B cell (primary cell): Measurements from ENCODE around the gene LRRC26. TPM values are rescaled to one million over a fixed set of nuclear protein-coding genes. Genes with fewer than 3 reads are reported as not detected.

Source experiments
- ATAC-seq: fragments of 200-7000 bp; cut with Tn5 transposase; one replicate; pipeline ENCODE4 v1.10.0; 2021; ENCODE audit warnings: low read depth, mild to moderate bottlenecking, moderate number of reproducible peaks, moderate library complexity
- CTCF ChIA-PET: fragments of 350-600 bp; sonication (Branson Sonifier 250); formaldehyde crosslinking; loops from one replicate; lab custom pipeline; 2021; ENCODE audit warnings: antibody characterized with exemption, inconsistent platforms; lab: Charles Lee
- POLR2A ChIA-PET: fragments of 350-600 bp; sonication (Branson Sonifier 250); formaldehyde crosslinking; loops from one replicate; lab custom pipeline; 2021; ENCODE audit warnings: antibody characterized with exemption; lab: Charles Lee
- DNase-seq: peaks from one replicate; pipeline ENCODE4 v3.0.0; 2013
- H2AFZ ChIP-seq: 2 replicates; pipeline ENCODE4 v1.6.1; 2012; ENCODE audit warnings: mild to moderate bottlenecking, low read depth, low read length; ENCODE audit not compliant: insufficient read depth, poor library complexity, severe bottlenecking
- H3K27ac ChIP-seq, 2 donors: 1 replicate in 1 of 2; 2 replicates in 1 of 2; pipeline ENCODE4 v1.5.1; 2012 to 2013; ENCODE audit warnings: low read length in 2 of 2, mild to moderate bottlenecking in 2 of 2, moderate library complexity in 1 of 2
- H3K27me3 ChIP-seq, 4 experiments: fragments of 200-600 bp in 1 of 4; sonication (generic) in 1 of 4; replicated peaks in 1 of 4; 1 replicate in 2 of 4; 2 replicates in 2 of 4; pipeline versions ENCODE4 v1.6.1 to v1.7.0; 2013 to 2016; ENCODE audit warnings: low read length in 3 of 4, mild to moderate bottlenecking in 2 of 4, mixed read lengths in 1 of 4, moderate library complexity in 1 of 4; ENCODE audit not compliant: insufficient read depth in 4 of 4, control insufficient read depth in 3 of 4; ENCODE audit errors: control extremely low read depth in 1 of 4
- H3K36me3 ChIP-seq, 2 experiments: replicated peaks in 1 of 2; 1 replicate in 1 of 2; 2 replicates in 1 of 2; pipeline versions ENCODE4 v1.6.1 to v1.7.1; 2013; ENCODE audit warnings: low read length in 1 of 2; ENCODE audit not compliant: insufficient read depth in 2 of 2, control insufficient read depth in 1 of 2; ENCODE audit errors: control extremely low read depth in 1 of 2, extremely low read depth in 1 of 2
- H3K4me1 ChIP-seq, 2 donors: fragments of 200-600 bp in 1 of 2; sonication (generic) in 1 of 2; 1 replicate in 1 of 2; 2 replicates in 1 of 2; pipeline versions ENCODE4 v1.5.1 to v1.6.1; 2013 to 2017; ENCODE audit warnings: low read length in 2 of 2; ENCODE audit not compliant: control insufficient read depth in 2 of 2, insufficient read depth in 2 of 2
- H3K4me2 ChIP-seq: replicated peaks from 2 replicates; pipeline ENCODE3; 2012; ENCODE audit warnings: mild to moderate bottlenecking, low read depth, low read length; ENCODE audit not compliant: poor library complexity, severe bottlenecking
- H3K4me3 ChIP-seq, 5 experiments: fragments of 200-600 bp in 1 of 5; sonication (generic) in 1 of 5; 1 replicate in 3 of 5; 2 replicates in 2 of 5; pipeline versions ENCODE4 v1.5.1 to v1.7.0; 2011 to 2016; ENCODE audit warnings: low read length in 4 of 5, mild to moderate bottlenecking in 4 of 5, low read depth in 2 of 5, control low read depth in 1 of 5, moderate library complexity in 1 of 5; ENCODE audit not compliant: insufficient read depth in 1 of 5; ENCODE audit errors: control extremely low read depth in 1 of 5, extremely low read depth in 1 of 5
- H3K79me2 ChIP-seq: fragments of 200-600 bp; sonication (generic); one replicate; pipeline ENCODE4 v1.6.0; 2016; ENCODE audit warnings: low read length; ENCODE audit not compliant: control insufficient read depth, insufficient read depth
- H3K9ac ChIP-seq: fragments of 200-600 bp; sonication (generic); 2 replicates; pipeline ENCODE4 v1.6.1; 2017; ENCODE audit warnings: mild to moderate bottlenecking, low read length, moderate library complexity
- H3K9me3 ChIP-seq, 3 donors: one replicate each; pipeline versions ENCODE4 v1.6.1 to v1.7.1; 2013; ENCODE audit warnings: low read length in 2 of 3; ENCODE audit not compliant: control insufficient read depth in 2 of 3, insufficient read depth in 1 of 3; ENCODE audit errors: control extremely low read depth in 1 of 3
- H4K20me1 ChIP-seq: 2 replicates; pipeline ENCODE4 v1.6.0; 2012; ENCODE audit warnings: mild to moderate bottlenecking, low read length; ENCODE audit not compliant: insufficient read depth, control insufficient read depth, poor library complexity, severe bottlenecking
- H3K27ac Mint-ChIP-seq: one replicate; pipeline ENCODE4 v1.8.0; 2021; ENCODE audit warnings: mixed read lengths
- H3K27me3 Mint-ChIP-seq: one replicate; pipeline ENCODE4 v1.8.0; 2021; ENCODE audit warnings: mixed read lengths
- H3K4me1 Mint-ChIP-seq: one replicate; pipeline ENCODE4 v1.8.0; 2021; ENCODE audit warnings: mixed read lengths
- H3K4me3 Mint-ChIP-seq: one replicate; pipeline ENCODE4 v1.8.0; 2021; ENCODE audit warnings: mixed read lengths
- H3K9me3 Mint-ChIP-seq: one replicate; pipeline ENCODE4 v1.8.0; 2022; ENCODE audit warnings: mixed read lengths; ENCODE audit not compliant: insufficient read depth
- EZH2 ChIP-seq: IDR thresholded peaks from 2 replicates; pipeline ENCODE4 v1.6.1; 2012; ENCODE audit warnings: borderline replicate concordance, low read depth, mild to moderate bottlenecking, moderate library complexity, low read length; ENCODE audit not compliant: insufficient read depth, poor library complexity, severe bottlenecking
- WGBS: methylation state at CpG from one replicate; pipeline ENCODE4 v1.1.5; 2013; ENCODE audit warnings: missing lambda C conversion rate; ENCODE audit not compliant: insufficient coverage; 5-methylcytosine and 5-hydroxymethylcytosine counted together
- intact Hi-C: fragments of 100-400 bp; cut with micrococcal nuclease; formaldehyde crosslinking; loops from one replicate; pipeline ENCODE4 v1.10.0; 2022
- polyA plus RNA-seq: library from polyadenylated mRNA; depleted of rRNA; stranded (reverse); fragments of >200 nt; gene quantifications from 2 replicates; pipeline ENCODE4 v1.2.3, GENCODE V29; 2012
- total RNA-seq, 2 donors: library from RNA; stranded (reverse); fragments of 120-200 nt in 1 of 2; gene quantifications; 1 replicate in 1 of 2; 2 replicates in 1 of 2; pipeline versions ENCODE4 v1.2.3 to v1.2.4, GENCODE V29; 2013 to 2022
- TF ChIP-seq, protein P1 (sequence below): fragments of 200-600 bp; IDR thresholded peaks from one replicate; pipeline ENCODE4 v1.8.0; 2022; ENCODE audit warnings: antibody characterized with exemption, mild to moderate bottlenecking

Gene LRRC26
- total and polyA plus RNA-seq, 2 donors (not counting 1 experiment from before 2014, with no cell fraction given): not detected

DNA sequence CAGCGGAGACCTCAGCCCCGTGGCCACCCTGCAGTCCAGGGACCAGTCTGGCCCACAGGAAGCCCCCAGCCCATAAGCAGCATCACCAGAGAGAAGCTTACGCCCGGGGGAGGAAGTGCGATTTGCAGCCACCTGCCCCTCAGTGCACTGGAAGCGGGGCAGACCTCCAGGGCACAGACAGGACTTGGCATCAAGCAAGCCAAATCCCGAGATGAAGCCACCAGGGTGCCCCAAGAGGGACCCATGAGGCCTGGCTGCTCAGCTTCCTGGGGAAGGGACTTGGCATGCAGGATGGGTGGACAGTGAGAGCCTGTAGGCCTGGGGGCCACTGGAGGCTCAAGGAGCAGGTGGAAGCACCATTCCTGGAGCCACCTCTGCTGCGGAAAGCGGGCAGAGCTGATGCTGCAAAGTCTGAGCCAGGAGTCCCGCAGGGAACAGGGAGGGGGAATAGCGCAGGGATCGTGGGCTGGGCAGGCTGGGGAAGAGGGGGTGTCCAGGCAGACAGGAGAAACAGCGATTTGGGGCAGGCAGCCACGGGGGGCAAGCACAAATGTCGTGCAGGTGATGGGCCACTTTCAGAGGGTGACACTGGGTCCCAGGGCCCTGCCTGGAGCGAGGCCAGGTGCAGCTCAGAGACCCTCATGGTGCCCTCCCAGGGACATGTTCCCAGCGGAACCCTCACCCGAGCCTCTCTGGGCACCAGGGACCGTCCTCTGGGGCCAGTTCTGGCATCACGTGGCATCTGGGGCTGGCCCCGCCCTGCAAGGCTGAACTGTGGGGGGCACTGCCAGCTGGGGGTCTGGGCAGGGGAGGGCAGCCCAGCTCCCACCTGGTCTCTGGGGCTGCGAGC is 3.2 kb downstream of the LRRC26 start:
- Mint-ChIP-seq H3K9me3 (no peaks in the 10 kb centered on the region), H3K4me1 (peaks cover 12% of the 10 kb centered on the region), H3K27me3 (peaks cover 30% of the 10 kb centered on the region), H3K27ac (no peak overlapping the region), H3K4me3 (peak overlapping the region; percentile 41)
- POLR2A ChIA-PET: no interaction called here
- Histone ChIP-seq H3K27ac (no peak overlapping the region), H3K4me1 (peaks cover 12 to 41% of the 10 kb centered on the region in 2 donors), H2AFZ (no peak overlapping the region), H4K20me1 (no peaks in the 10 kb centered on the region), H3K9me3 (peaks cover 0 to 25% (median 0%) of the 10 kb centered on the region in 3 donors), H3K36me3 (no peaks in the 10 kb centered on the region), H3K4me3 (no peak overlapping the region), H3K9ac (no peak overlapping the region), H3K79me2 (no peaks in the 10 kb centered on the region), H3K27me3 (peaks cover 0 to 81% (median 39%) of the 10 kb centered on the region in 4 experiments), H3K4me2 (no peak overlapping the region)
- 69% methylated on average over 22 of the region's 22 CpGs for WGBS
- no peak for DNase-seq
- TF ChIP-seq, protein P1, sequence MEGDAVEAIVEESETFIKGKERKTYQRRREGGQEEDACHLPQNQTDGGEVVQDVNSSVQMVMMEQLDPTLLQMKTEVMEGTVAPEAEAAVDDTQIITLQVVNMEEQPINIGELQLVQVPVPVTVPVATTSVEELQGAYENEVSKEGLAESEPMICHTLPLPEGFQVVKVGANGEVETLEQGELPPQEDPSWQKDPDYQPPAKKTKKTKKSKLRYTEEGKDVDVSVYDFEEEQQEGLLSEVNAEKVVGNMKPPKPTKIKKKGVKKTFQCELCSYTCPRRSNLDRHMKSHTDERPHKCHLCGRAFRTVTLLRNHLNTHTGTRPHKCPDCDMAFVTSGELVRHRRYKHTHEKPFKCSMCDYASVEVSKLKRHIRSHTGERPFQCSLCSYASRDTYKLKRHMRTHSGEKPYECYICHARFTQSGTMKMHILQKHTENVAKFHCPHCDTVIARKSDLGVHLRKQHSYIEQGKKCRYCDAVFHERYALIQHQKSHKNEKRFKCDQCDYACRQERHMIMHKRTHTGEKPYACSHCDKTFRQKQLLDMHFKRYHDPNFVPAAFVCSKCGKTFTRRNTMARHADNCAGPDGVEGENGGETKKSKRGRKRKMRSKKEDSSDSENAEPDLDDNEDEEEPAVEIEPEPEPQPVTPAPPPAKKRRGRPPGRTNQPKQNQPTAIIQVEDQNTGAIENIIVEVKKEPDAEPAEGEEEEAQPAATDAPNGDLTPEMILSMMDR: no peak
- intact Hi-C loops: no loop called here
- CTCF ChIA-PET: no interaction called here
- ATAC-seq: no peak

GRCh38 chr9:137165250-137165836 is 4.5 kb downstream of the LRRC26 start:
- Histone ChIP-seq H4K20me1 (no peaks in the 10 kb centered on the region), H3K27ac (no peak overlapping the region), H3K4me3 (no peak overlapping the region), H2AFZ (no peak overlapping the region), H3K27me3 (peaks cover 0 to 74% (median 31%) of the 10 kb centered on the region in 4 experiments), H3K9me3 (peaks cover 0 to 19% (median 0%) of the 10 kb centered on the region in 3 donors), H3K36me3 (no peaks in the 10 kb centered on the region), H3K9ac (no peak overlapping the region), H3K4me2 (no peak overlapping the region), H3K4me1 (peaks cover 12 to 46% of the 10 kb centered on the region in 2 donors), H3K79me2 (no peaks in the 10 kb centered on the region)
- H3K27ac Mint-ChIP-seq: no peak overlapping the region
- ATAC-seq (no peak), DNase-seq (no peak)
- 93% methylated on average over 32 of the region's 32 CpGs for WGBS
- TF ChIP-seq, protein P1: no peak
- no peak for TF ChIP-seq EZH2
- peaks cover 12% of the 10 kb centered on the region for H3K4me1 Mint-ChIP-seq
- H3K27me3 Mint-ChIP-seq: peaks cover 30% of the 10 kb centered on the region
- ChIA-PET CTCF (no interaction called here), POLR2A (no interaction called here)
- H3K4me3 Mint-ChIP-seq: no peak overlapping the region
- intact Hi-C loops: no loop called here
- H3K9me3 Mint-ChIP-seq: no peaks in the 10 kb centered on the region
